Measurements from ENCODE around the gene SRRM1.
A peak's percentile ranks its signal among the peaks of the same experiment; 100 is the strongest.

The SRRM1 gene

GRCh38 chr1:24720152-24720551 lies 77.0 kb downstream of the SRRM1 start:
- DNase-seq: no peak

GRCh38 chr1:24721533-24721932 lies 78.4 kb downstream of the SRRM1 start:
- DNase-seq: no peak

- DNase-seq: peak; percentile 12
Observed at GRCh38 chr1:24722073-24723035, 79.3 kb downstream of the SRRM1 start.
